HS-5 (cell line): ENCODE data around the gene PXN.
"Not testable (repeated sequence)": the region's sequence is repeated elsewhere in the genome, so short reads cannot be mapped to it uniquely, and the experiment has no call there.

Source experiments
- DNase-seq: peaks from one replicate; pipeline ENCODE4 v3.0.0-alpha.2; 2012; ENCODE audit warnings: low read depth

Gene PXN

GRCh38 chr12:120241561-120242274 is 23.8 kb downstream of the PXN start:
- no peak for DNase-seq

DNA sequence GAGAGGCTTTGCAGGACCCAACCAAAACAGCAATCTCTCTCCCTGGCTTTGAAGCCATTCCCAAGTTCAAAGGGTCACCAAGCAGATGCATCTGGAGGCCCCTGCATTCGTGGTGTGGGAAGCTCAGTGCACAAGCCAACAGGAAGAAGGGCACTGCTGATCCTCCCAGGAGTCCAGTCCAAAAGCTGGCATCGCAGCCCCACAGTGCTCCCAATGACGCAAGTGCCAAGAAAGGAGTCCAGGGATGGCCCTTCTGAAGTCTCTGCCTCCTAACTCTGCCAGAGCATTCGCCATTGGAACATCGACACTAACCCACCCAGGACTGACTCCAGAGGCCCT is 25.1 kb downstream of the PXN start:
- no peak for DNase-seq

DNA sequence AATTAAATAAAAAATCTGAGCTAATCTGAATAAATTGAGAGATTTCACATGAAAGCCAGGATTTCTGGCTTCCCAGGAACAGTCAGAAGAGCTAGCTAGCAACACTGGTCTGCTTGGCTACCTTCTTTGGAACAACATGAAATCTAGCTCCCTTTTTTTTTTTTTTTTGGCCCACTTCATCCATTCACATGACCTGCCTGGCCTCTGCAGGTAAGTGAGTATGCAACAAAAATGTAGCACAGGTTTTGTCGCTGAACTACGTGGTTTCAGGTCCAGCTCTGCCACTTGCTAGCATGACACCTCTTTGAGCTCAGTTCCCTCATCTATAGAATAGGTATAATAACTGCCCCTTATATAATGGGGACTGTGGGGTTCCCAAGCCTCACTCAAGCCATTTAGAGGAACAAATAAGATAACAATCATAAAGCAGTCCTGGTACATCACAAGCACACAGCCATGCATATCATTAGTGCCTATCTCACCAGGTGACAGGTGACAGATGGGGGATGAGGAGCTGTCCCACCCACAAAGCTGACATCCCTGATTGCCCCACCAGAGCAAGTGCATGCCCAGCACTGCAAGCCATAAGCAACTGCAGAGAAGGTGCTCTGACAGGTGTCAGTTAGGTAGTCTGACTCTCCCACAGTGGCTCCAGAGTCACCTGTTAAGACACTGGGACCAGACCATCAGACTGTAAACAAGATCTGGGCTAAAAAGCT is 25.6 kb downstream of the PXN start:
- DNase-seq = no peak

GRCh38 chr12:120238839-120239445 is 26.6 kb downstream of the PXN start:
- no peak for DNase-seq

DNA sequence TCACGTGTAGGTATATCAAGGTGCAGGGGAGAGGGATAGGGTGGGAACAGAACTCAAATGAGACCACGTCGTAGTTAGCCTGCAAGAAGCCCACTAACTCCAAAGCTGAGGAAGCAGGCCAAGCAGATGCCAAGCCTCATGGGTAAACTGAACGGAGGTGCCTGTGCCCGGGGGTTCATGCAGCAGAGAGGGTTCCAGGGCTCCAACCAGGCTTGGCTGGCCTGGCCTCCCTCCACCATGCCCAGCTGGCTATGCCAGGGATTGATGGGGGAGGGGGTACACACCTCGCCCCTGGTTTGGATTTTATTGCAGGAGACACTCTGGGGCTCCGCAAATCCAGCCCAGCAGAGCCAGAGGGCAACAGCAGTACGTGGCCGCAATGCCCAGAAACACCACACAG is 27.3 kb downstream of the PXN start:
- DNase-seq = no peak

GRCh38 chr12:120237360-120238171 is 28.0 kb downstream of the PXN start:
- DNase-seq = no peak

GRCh38 chr12:120236809-120237208 is 28.7 kb downstream of the PXN start:
- not testable (repeated sequence) for DNase-seq

- DNase-seq = no peak
Observed at GRCh38 chr12:120235369-120236323, 29.9 kb downstream of the PXN start.

- peak; percentile 95 for DNase-seq
Observed at GRCh38 chr12:120234643-120235368, 30.7 kb downstream of the PXN start.

DNA sequence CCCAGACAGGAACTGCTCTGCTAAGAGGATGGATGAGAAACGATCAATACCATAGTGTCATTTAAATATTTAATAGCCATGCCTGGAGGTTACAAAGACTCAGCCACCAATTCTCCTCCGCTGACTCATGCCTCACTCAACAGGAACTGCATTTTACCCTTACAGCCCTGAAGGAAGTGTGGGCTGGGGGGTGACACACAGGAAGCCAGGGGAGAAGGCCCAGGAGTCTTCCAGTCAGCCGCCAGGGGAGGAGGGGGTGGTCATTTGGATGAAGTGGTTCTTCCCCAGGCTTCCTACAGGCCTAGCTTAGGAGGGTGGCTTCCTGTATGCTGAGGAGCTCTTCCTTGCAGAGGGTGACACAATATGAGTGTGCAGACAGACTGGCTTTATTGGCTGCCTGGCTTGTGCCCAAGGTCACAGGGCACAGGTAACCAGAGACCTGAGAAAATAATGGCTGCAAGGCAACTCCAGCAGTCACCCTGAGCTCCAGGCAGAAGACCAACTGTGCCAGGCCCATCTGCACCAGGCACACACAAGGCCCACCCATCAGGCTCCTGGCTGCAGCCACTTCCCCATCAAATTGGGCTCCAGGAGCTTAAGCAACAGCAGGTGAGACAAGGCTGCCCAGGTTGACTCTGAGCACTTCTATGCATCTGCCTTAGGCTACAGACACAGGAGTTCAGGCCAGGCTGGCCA is 34.1 kb downstream of the PXN start:
- peak; percentile 97 for DNase-seq

- no peak for DNase-seq
Observed at GRCh38 chr12:120230974-120231315, 34.6 kb downstream of the PXN start.

GRCh38 chr12:120230326-120230973 is 35.1 kb downstream of the PXN start:
- DNase-seq = peak; percentile 91

DNA sequence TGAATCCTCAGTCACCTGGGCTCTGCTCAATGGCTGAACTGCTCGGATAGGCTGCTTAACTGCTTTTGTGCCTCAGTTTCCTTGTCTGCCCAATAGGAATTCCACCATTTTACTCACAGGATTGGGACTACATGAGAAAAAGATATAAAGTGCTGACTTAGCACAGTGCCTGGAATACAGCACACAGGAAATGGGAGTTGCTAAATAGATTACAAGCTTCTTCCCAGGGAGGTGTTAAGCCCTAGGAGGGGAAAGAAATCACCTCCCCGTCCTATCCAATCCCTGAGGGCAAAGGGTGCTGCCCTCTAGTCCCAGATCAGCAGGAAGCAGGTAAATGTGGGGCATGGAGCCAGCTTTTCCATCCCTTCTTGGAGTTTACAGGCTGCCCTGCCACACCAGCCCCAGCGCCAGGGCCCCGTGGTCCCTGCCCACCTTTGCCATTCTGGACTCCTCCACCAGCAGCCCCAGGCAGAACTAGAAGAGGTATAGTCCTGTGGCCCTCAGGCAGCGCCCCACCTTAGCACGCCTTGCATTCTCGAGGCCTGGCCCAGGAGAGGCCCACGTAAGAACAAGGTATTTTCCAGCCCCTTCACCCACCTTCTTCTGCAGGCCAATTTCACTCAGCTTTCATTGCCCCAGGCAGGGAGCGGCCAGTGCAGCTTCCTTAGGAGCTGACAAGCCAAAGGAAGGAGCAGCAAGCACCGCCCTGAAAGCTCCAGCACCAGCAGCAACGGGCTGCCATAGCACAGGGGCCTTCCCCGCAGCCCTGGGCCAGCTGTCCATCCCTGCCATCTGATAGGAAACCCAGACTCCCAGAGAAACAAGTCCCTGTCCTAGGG is 35.8 kb downstream of the PXN start:
- no peak for DNase-seq

- DNase-seq = no peak
Observed at GRCh38 chr12:120229071-120229486, 36.5 kb downstream of the PXN start.

DNA sequence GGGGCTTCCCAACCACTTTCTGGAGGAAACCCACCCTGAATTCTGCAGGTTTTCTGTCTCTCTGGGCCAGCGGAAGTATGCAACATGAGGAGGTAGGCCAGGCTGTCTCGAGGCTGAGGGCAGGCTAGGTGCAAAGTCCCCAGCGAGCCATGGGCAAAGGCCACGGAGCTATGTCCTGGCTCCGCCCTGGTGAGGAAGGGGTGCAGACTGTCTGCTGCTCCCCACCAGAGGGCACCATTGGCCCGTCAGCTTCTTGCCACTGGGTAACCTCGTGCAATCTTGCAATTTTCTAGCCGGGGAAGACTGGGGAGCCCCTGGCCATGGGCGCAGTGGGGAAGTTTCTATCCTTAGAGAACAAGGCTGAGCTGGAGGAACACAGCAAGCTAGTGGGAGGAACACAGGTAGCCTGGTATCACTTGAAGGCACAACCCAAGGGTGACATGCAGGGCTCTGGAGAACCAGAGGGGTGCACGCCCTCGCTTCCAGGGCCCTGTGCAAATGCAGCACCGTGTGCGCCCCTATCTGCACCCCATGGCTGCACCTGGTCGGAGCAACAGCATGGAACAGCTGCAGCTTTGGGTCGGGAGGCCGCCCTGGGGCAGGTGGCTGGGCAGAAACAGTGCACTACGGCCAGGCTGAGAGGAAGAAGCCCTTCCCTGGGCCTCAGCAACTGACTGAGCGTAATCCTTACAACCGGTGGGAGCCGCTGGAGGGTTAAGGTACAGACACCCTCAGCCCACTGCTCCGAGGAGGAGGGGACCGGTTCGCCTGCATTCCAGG is 37.0 kb downstream of the PXN start:
- no peak for DNase-seq

GRCh38 chr12:120228041-120228290 is 37.6 kb downstream of the PXN start:
- no peak for DNase-seq

GRCh38 chr12:120227233-120228040 is 38.1 kb downstream of the PXN start:
- no peak for DNase-seq
